Measurements from ENCODE around the gene ZNF487. TPM values are rescaled to one million over a fixed set of nuclear protein-coding genes. Genes with fewer than 3 reads are reported as not detected.
A peak's percentile ranks its signal among the peaks of the same experiment; 100 is the strongest.

The ZNF487 gene
- total RNA-seq, 1 experiment from 2014 or later: 7.6 TPM

- Histone ChIP-seq H3K4me1 (ENCODE audit: control insufficient read depth, insufficient read depth, low read length) (peaks cover 50% of the 10 kb centered on the region), H3K4me3 (ENCODE audit: low read depth in 2 of 2, low read length in 2 of 2) (peak overlapping the region; percentile 68 to 96), H3K27ac (ENCODE audit: low read length) (peak overlapping the region; percentile 92), H3K36me3 (ENCODE audit: control insufficient read depth, insufficient read depth, low read length) (peaks cover 9% of the 10 kb centered on the region), H3K27me3 (ENCODE audit: control insufficient read depth, insufficient read depth, low read length) (no peaks in the 10 kb centered on the region), H3K9me3 (ENCODE audit: control insufficient read depth, insufficient read depth, low read depth, low read length) (no peaks in the 10 kb centered on the region)
- ATAC-seq (no peak), DNase-seq (ENCODE audit: low read depth, low spot score) (no peak)
- TF ChIP-seq CTCF (IDR thresholded peaks at IDR 0.05) (no peak), SIN3A (IDR thresholded peaks at IDR 0.05; ENCODE audit: borderline replicate concordance, insufficient read depth, low read depth, low read length) (no peak), POLR2AphosphoS5 (IDR thresholded peaks at IDR 0.05; ENCODE audit: low read depth, low read length) (no peak), TCF7L2 (IDR thresholded peaks at IDR 0.05; ENCODE audit: low read depth, low read length) (no peak), REST (IDR thresholded peaks at IDR 0.05; ENCODE audit: insufficient read depth in 1 of 2, low read depth in 2 of 2, low read length in 1 of 2) (no peak)
- POLR2A ChIA-PET: interaction anchor here (0.7 kb wide), 1 partner anchor 10 kb away, joined by 4 read pairs; no protein-coding TSS in a partner anchor
- CTCF ChIA-PET: no interaction called here
- BruUV-seq (replicated peaks): no TSS peak
- in situ Hi-C loops (cut with HindIII; ENCODE audit: low pct_unique_long_range_greater_than_20kb, low sequenced_read_pairs) (no loop called here), intact Hi-C loops (cut with micrococcal nuclease; ENCODE audit: unreplicated experiment) (no loop called here)
Measured at GRCh38 chr10:43403911-43404703, 32.8 kb upstream of the ZNF487 start.

GRCh38 chr10:43404704-43405084, 32.2 kb upstream of the ZNF487 start:
- intact Hi-C loops (cut with micrococcal nuclease; ENCODE audit: unreplicated experiment) (no loop called here), in situ Hi-C loops (cut with HindIII; ENCODE audit: low pct_unique_long_range_greater_than_20kb, low sequenced_read_pairs) (no loop called here)
- Histone ChIP-seq H3K27ac (ENCODE audit: low read length) (peak overlapping the region; percentile 92), H3K4me3 (ENCODE audit: low read depth in 2 of 2, low read length in 2 of 2) (peak overlapping the region; percentile 68 to 96), H3K27me3 (ENCODE audit: control insufficient read depth, insufficient read depth, low read length) (no peaks in the 10 kb centered on the region), H3K4me1 (ENCODE audit: control insufficient read depth, insufficient read depth, low read length) (peaks cover 44% of the 10 kb centered on the region), H3K9me3 (ENCODE audit: control insufficient read depth, insufficient read depth, low read depth, low read length) (no peaks in the 10 kb centered on the region), H3K36me3 (ENCODE audit: control insufficient read depth, insufficient read depth, low read length) (peaks cover 9% of the 10 kb centered on the region)
- ChIA-PET CTCF (interaction anchor here (0.6 kb wide), 1 partner anchor 83 kb away, joined by 3 read pairs; no protein-coding TSS in a partner anchor), POLR2A (interaction anchor here (0.7 to 0.8 kb wide), 3 partner anchors 8 to 238 kb away, joined by 4 to 7 read pairs (median 4); no protein-coding TSS in a partner anchor)
- ATAC-seq: no peak
- TF ChIP-seq SIN3A (IDR thresholded peaks at IDR 0.05; ENCODE audit: borderline replicate concordance, insufficient read depth, low read depth, low read length) (no peak), POLR2AphosphoS5 (IDR thresholded peaks at IDR 0.05; ENCODE audit: low read depth, low read length) (no peak), REST (IDR thresholded peaks at IDR 0.05; ENCODE audit: insufficient read depth in 1 of 2, low read depth in 2 of 2, low read length in 1 of 2) (no peak), TCF7L2 (IDR thresholded peaks at IDR 0.05; ENCODE audit: low read depth, low read length) (no peak), CTCF (IDR thresholded peaks at IDR 0.05) (no peak)
- BruUV-seq (replicated peaks): no TSS peak
- no peak for DNase-seq (ENCODE audit: low read depth, low spot score)

Data from Panc1 (cell line).